ENCODE results near the gene PTK7.
"Not testable (repeated sequence)": the region's sequence is repeated elsewhere in the genome, so short reads cannot be mapped to it uniquely, and the experiment has no call there.

PTK7 gene
- total RNA-seq: 0 to 0.07 reads per million in 2 donors

- DNase-seq: no peak
These were observed at the start of gene PTK7 for GRCh38 chr6:43075670-43076463. Gene PTK7, plus strand, starts transcription at chr6:43076314. Its CDS starts 175 bp downstream, at chr6:43076489.

DNA sequence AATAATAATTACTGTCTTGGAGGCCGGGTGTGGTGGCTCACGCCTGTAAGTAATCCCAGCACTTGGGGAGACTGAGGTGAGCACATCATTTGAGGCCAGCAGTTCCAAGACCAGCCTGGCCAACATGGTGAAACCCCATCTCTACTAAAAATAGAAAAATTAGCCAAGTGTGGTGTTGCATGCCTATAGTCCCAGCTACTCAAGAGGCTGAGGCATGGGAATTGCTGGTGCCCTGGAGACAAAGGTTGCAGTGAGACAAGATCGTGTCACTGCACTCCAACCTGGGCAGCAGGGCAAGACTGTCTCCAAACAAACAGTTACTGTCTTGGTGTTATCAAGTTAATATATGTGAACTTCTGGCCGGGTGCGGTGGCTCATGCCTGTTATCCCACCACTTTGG is 49.7 kb upstream of the PTK7 start:
- no peak for DNase-seq

GRCh38 chr6:43029120-43029519 is 47.0 kb upstream of the PTK7 start:
- DNase-seq: no peak

DNA sequence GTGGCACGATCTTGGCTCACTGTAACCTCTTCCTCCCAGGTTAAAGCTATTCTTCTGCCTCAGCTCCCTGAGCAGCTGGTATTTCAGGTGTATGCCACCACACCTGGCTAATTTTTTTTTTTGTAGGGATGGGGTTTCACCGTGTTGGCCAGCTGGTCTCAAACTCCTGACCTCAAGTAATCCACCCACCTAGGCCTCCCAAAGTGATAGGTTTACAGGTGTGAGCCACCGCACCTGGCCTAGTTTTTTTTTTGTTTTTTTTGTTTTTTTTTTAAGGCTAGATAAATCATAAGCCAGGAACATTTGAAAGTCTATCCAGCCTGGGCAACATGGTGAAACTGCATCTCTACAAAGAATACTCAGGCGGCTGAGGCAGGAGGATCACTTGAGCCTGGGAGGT is 43.8 kb upstream of the PTK7 start:
- DNase-seq: no peak

- DNase-seq: no peak
These were observed 42.5 kb upstream of the PTK7 start for GRCh38 chr6:43033496-43034189.

DNA sequence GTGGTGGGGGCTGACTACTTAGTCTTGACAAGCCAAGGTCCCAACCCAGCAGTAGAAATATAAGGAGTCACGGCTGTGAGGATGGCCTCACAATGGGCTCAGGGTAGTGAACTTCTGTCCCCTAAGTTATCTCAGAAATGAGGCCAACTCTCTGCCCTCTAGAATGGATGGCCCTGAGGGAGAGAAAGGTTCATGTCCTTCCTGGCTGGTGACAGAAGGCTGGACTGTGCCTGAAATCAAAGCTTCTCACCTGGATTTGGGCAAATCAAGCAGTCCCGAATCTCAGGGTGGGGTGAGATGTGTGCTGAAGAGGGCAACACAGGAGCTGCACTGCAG is 42.0 kb upstream of the PTK7 start:
- no peak for DNase-seq

DNA sequence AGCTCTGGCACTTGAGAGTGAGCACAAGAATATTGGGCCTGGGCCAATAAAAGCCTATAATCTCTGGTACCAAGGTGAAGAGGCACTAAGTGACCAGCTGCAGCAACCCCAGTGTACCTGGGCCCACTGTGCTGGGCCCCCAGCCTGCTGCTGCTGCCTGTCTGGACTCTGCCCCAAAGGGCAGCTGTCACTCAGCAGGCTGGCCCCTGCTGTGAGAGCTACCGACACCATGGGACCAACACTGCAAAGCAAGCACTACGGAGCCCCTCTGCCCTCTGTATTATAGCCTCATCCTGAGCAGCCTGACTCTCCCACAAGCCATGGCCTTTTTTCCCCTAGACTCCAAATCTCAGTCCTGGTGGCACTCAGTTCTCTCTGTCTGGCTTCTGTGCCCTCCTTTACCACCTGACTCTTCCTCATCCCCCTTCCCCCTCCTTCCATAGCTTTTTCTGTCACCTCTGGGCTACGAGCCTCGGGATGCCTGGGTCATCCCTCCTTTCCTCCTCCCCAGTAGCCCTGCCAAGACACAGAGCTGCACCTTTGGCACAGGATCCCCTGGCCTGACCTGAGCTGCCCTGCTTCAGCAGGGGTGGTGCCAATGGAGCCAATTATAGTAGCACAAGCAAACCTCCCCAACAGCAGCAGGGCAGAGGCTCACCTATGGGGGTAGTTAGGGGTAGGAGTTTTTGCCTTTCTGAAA is 40.5 kb upstream of the PTK7 start:
- no peak for DNase-seq

- no peak for DNase-seq
These were observed 39.4 kb upstream of the PTK7 start for GRCh38 chr6:43036712-43037111.

GRCh38 chr6:43037197-43037596 is 38.9 kb upstream of the PTK7 start:
- DNase-seq: no peak

- no peak for DNase-seq
These were observed 38.4 kb upstream of the PTK7 start for GRCh38 chr6:43037706-43038105.

- no peak for DNase-seq
These were observed 37.4 kb upstream of the PTK7 start for GRCh38 chr6:43038727-43039126.

GRCh38 chr6:43040542-43041257 is 35.4 kb upstream of the PTK7 start:
- DNase-seq: no peak

DNA sequence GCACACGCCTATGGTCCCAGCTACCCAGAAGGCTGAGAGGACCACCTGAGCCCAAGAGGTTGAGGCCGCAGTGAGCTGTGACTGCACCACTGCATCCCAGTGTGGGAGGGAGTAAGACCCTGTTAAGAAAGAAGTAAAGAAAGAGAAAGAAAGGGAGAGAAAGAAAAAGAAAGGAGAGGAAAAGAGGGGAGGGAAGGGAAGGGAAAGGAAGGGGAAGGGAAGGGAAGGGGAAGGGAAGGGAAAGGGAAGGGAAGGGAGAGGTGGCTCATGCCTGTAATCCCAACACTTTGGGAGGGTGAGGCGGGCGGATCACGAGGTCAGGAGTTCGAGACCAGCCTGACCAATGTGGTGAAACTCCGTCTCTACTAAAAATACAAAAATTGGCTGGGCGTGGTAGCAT is 34.6 kb upstream of the PTK7 start:
- DNase-seq: not testable (repeated sequence)

GRCh38 chr6:43043310-43043709 is 32.8 kb upstream of the PTK7 start:
- no peak for DNase-seq

DNA sequence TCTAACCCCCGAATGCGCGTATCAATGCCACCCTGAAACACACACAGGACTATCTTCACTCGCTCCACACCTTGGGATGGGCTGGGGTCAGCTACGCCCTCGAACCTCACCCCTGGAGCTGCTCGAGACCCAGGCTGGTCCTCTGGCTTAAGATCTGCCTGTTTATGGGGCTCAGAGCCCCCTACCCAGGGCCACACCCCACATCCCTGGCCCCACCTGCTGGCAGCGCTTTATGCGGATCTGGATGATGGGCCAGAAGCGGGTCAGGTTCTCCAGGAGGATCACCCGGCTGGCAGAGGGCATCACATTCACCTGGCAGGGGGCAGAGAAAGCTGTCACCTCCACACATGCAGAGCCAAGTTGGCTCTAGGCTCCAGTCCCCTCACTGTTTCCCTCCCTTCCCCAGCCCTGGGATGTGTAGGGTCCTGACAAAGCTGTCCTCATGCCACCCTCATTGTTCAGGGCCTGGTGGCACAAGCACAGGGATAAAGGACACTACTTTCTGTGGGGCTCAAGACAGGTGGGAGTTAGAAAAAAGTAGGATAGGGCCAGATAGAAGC is 30.7 kb upstream of the PTK7 start:
- DNase-seq: no peak

DNA sequence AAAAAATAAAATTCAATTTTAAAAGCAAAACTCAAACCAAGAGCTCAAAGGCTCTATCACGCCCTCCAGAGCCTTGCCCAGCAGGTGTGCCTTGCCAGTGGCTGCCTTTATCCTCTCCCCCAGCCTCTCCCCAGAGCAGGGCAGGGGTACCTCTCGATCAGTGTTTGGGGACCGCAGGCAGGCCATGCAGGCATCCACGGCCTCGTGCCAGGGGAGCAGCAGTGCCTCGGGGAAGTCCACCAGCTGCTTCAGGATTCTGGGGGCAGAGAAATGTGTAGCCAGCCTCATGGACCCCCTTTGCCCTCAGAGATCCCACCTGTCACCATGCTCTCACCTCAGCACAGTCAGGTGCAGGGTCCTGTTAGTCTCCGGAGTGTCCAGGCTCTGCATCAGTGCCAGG is 28.1 kb upstream of the PTK7 start:
- DNase-seq: no peak

DNA sequence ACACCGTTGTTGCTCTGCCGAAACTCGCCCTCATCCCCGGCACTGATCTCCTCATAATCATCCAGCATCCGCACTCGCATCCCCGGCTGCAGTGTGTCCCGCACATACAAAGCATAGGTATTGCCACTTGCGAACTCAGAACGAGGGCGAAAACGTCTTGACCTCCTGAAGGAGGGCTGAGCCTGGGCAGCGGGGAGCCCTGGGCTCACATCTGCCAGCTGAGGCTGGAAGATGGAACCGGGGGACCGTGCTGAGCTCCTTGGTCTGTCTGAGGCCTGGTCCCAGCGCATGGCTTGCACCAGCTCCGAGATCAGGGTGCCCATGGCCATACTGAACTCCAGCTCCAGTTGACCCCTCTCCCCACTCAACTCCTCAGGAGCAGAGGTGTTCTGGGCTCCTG is 25.1 kb upstream of the PTK7 start:
- DNase-seq: no peak

DNA sequence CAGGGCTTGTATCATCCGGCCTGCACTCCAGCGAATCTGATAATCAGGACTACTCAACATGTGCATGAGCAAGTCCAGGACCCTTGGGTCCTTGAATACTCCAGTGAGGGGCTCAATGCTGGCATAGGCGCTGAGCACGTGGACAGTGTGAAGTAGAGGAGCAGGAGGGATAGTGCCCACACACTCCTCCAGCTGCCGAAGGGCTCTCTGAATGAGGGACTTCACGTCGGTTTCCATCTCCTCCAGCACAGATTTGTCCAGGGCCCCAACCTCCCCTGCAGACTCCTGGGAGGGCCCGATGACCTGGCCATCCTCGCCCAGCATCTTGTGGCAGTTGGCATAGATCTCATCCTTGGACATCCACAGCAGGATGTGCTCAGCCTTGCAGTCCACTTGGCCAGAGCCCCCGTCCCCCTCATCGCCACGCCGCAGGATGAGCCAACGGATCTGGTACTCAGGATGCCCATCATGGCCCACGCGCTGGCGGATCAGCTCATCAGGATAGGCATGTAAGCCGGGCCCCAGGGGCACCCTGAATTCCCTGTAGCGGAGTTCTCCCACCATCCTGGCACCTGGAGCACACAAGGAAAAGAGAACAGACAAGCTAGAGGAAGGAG is 23.8 kb upstream of the PTK7 start:
- no peak for DNase-seq

GRCh38 chr6:43052842-43053544 is 23.1 kb upstream of the PTK7 start:
- DNase-seq: no peak

DNA sequence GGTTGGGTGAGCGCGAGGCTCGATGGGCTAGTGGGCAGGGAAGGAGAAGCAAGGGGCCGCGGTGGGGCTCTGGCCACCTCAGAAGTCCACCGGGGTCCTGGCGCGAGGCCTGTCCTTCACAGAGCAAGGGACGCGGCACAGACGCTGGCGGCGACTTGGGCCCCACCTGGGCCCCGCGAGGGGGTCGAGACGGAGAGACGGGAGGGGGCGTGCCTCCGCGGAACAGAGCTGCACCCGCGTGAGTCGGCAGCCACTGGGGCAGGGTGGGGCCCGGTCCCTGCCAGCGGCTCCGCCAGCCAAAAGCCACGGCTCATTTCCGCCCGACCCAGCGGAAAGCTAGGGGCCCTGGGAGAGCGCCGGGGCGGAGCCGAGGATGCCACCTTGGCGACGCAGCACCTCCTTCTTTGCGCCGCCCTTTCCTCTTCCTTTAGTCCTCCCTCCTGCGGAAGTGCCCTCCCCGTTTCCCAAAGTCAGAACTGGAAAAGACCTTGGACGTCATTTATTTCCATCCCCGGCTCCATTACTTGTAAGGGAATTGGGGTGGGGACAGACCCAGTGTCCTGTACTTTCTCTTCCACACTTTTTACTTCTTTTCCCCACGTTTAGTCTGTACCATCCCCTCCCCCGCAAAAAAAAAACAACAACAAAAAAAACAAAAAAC is 22.4 kb upstream of the PTK7 start, which contains the start of gene CUL7:
CUL7 (minus strand) TSS at position 307 of the 661 bp plus-strand sequence. CDS start 1,063 bp downstream, outside the sequence.
- DNase-seq: peak; percentile 80

All from T-helper 9 cell (primary cell).